ENCODE data around the gene SCGB2B2. TPM values are rescaled to one million over a fixed set of nuclear protein-coding genes. Genes with fewer than 3 reads are reported as not detected.

The SCGB2B2 gene, protein sequence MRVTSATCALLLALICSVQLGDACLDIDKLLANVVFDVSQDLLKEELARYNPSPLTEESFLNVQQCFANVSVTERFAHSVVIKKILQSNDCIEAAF
- total RNA-seq (ENCODE audit: low replicate concordance): 0.09 TPM in 1 of 2 replicates, not detected in the other

DNA sequence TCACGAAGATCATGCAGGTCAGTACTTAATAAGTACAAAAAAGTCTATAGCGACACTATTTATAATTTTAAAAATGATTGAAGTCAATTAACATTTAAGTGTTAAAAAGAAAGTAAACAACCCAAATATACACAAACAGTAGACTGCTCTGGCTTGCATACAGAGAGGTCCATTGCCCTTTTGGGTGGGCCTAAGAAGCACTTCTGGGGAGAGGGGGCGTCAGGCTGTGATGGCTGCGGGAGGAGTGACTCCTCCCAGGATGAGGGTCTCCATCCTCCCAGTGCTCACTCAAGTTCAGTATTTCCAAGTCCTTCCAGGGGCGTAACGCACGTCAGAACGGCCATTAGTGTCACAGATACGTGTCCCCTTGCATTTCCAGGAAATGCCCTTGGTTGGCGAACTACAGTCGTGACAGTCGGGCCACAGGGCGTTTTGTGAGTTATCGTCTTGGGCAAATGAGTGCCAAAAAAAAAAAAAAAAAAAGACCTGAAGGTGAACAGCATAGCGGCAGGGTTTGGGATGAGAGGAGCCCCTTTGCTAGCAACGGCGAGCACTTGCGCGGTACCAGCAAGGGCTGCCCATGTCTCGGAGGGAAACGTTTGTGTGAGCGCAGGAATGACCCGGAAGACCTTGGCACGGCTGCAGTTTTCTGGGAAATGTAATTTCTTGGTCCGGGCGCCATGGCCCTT lies at the start of gene SCGB2B2:
Gene SCGB2B2 (minus strand): TSS at position 463 of the 689 bp plus-strand sequence. CDS start 82,596 bp downstream, outside the sequence.
- TF ChIP-seq, protein P1, sequence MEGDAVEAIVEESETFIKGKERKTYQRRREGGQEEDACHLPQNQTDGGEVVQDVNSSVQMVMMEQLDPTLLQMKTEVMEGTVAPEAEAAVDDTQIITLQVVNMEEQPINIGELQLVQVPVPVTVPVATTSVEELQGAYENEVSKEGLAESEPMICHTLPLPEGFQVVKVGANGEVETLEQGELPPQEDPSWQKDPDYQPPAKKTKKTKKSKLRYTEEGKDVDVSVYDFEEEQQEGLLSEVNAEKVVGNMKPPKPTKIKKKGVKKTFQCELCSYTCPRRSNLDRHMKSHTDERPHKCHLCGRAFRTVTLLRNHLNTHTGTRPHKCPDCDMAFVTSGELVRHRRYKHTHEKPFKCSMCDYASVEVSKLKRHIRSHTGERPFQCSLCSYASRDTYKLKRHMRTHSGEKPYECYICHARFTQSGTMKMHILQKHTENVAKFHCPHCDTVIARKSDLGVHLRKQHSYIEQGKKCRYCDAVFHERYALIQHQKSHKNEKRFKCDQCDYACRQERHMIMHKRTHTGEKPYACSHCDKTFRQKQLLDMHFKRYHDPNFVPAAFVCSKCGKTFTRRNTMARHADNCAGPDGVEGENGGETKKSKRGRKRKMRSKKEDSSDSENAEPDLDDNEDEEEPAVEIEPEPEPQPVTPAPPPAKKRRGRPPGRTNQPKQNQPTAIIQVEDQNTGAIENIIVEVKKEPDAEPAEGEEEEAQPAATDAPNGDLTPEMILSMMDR (IDR thresholded peaks at IDR 0.05; ENCODE audit: insufficient read depth, low read length): peak; percentile 41
- no peak for DNase-seq (ENCODE audit: low read depth)
- H3K4me3 ChIP-seq (ENCODE audit: low read depth, low read length): peak within 1 kb of the TSS; percentile 77

DNA sequence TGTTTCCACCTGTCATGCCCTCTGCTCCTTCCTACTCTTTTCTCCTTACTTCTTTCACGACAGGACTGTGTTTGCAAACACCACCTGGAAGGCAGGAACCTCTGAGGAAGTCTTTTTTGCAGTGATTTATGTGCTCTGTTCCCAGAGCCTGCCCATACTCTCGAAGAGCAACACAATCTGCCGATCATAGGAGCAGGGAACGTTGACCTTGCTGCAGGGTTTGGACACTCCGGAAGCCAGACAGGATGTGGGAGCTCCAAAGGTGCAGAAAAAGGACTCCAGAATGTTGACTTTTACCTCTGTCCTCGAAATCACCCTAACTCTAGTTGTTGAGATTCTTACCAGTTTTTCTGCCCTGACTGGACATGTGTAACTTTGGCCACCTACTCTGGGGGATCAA lies 48.4 kb upstream of the SCGB2B2 start:
- H3K4me3 ChIP-seq (ENCODE audit: low read depth, low read length): no peak overlapping the region
- DNase-seq (ENCODE audit: low read depth): no peak
- TF ChIP-seq, protein P1 (IDR thresholded peaks at IDR 0.05; ENCODE audit: insufficient read depth, low read length): no peak

DNA sequence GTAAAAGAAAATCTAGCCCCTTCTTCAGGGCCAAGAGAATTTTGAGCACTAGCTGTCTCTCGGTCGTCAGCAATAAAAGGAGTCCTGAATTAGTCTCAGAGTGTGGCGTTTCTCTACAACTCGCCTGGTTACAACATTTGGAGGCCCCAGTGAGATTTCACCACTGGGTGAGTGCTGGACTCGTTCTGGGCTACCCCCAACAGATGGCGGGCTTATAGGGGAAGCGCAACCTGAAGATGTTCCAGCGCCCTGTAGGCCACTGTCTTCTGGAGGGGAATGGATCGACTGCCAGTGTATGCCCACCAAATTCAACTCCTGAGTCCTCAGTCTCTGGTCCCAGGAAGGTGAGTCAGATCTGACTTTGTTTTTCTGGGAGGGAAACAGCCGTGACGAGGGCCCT lies 45.4 kb upstream of the SCGB2B2 start:
- no peak for DNase-seq (ENCODE audit: low read depth)
- no peak overlapping the region for H3K4me3 ChIP-seq (ENCODE audit: low read depth, low read length)
- TF ChIP-seq, protein P1 (IDR thresholded peaks at IDR 0.05; ENCODE audit: insufficient read depth, low read length): no peak

DNA sequence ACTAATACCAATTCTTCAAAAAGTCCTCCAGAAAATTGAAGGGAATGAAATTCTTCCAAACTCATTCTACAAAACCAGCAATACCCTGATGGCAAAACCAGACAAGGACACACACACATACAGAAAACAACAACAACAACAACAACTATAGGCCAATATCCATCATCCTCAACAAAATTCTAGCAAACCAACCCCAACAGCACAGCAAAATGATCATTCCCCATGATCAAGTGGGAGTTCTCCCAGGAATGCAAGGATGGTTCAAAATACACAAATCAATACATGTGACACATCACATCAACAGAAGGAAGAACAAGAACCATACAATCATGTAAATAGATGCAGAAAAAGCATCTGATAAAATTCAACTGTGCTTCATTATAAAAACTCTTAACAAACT lies 38.4 kb upstream of the SCGB2B2 start:
- no peak overlapping the region for H3K4me3 ChIP-seq (ENCODE audit: low read depth, low read length)
- DNase-seq (ENCODE audit: low read depth): no peak
- TF ChIP-seq, protein P1 (IDR thresholded peaks at IDR 0.05; ENCODE audit: insufficient read depth, low read length): no peak

DNA sequence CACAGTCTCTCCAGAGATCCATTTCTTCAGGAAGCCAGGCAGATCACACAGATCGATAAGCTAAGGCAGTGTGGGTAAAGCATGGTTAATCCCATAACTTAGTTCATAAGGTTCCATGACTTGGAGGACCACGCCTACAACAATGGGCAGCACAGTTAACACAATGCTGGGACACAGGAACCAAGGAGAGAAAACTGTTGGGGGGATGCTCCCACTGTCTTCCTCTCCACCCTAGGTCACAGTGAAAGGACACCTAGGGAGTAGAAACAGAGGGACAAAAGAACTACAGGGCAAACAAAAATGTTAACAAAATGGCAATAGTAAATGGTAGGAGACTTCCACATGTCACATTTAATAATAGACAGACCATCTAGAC lies 36.3 kb upstream of the SCGB2B2 start:
- no peak for DNase-seq (ENCODE audit: low read depth)
- no peak overlapping the region for H3K4me3 ChIP-seq (ENCODE audit: low read depth, low read length)
- TF ChIP-seq, protein P1 (IDR thresholded peaks at IDR 0.05; ENCODE audit: insufficient read depth, low read length): no peak

DNA sequence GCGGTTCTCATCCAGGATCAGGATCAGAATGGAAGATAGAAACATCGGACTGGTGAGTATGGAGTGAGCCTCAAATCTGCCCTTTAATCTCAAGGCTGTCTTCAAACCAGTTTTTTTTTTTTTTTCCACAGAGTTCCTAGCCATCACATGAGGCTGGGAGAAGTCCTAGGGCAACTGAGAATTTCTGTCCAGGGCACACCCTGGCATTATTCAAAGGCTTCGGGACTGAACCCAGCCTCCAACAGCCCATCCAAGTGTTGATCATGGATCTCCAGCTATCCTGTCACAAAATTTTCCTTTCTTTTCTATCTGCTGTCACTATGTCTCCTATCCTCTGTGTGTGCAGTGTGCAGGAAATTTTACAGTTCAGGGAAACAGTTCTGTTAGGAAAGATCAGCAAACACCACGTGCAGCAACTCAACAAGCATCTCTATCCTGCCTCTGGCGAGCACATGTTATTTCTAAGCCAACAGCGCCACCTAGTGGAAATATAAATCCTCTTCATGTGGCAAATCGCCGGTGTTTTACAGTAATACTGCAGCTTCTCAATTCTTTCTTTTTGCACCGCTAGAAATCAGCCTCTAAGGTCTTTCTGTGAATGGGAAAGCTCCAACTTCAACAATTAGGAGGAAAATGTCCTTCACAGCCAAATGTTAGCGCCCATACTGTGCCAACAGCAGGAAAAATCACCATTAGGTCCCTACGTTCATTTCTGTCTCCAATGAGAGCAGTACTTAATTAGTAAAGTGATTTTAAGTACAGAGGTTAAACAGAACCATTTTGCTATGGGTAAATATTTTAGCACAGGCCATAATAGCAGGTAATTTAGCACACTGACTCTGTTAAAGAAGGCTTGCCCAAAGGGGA lies 35.7 kb upstream of the SCGB2B2 start:
- TF ChIP-seq, protein P1 (IDR thresholded peaks at IDR 0.05; ENCODE audit: insufficient read depth, low read length): peak; percentile 58
- DNase-seq (ENCODE audit: low read depth): peak; percentile 92
- H3K4me3 ChIP-seq (ENCODE audit: low read depth, low read length): no peak overlapping the region
